SK-N-SH (cell line): ENCODE results near the gene MYH16. TPM values are rescaled to one million over a fixed set of nuclear protein-coding genes. Genes with fewer than 3 reads are reported as not detected.

Experiments
- CTCF ChIA-PET: fragments of 300-600, 350-600 bp; formaldehyde crosslinking; extraction: SDS; loops from one replicate; lab custom pipeline; 2021; lab: Yijun Ruan, JAX
- POLR2A ChIA-PET: fragments of 350-600 bp; sonication (Branson Sonifier 250); formaldehyde crosslinking; extraction: SDS; loops from one replicate; lab custom pipeline; 2020; ENCODE audit warnings: antibody characterized with exemption, inconsistent platforms; lab: Yijun Ruan, JAX
- DNase-seq: peaks from one replicate; pipeline ENCODE4 v3.0.0; 2012
- H2AFZ ChIP-seq: fragments of 200-600 bp; sonication (generic); 2 replicates; pipeline ENCODE4 v1.8.1; 2016; ENCODE audit warnings: antibody characterized with exemption, mild to moderate bottlenecking, low read depth
- H3F3A ChIP-seq: fragments of 200-600 bp; sonication (generic); replicated peaks from 2 replicates; pipeline ENCODE3; 2016; ENCODE audit warnings: antibody characterized with exemption, mild to moderate bottlenecking; ENCODE audit not compliant: insufficient read depth
- H3K27ac ChIP-seq, 2 experiments: fragments of 200-500 bp in 1 of 2; fragments of 200-600 bp in 1 of 2; sonication (Bioruptor generic) in 1 of 2; sonication (generic), shearing (Covaris generic) in 1 of 2; 2 replicates each; pipeline versions ENCODE4 v1.5.1 to v1.6.1; 2014 to 2016; ENCODE audit warnings: low read depth in 2 of 2, inconsistent platforms in 1 of 2, low read length in 1 of 2, mild to moderate bottlenecking in 1 of 2, mixed read lengths in 1 of 2
- H3K27me3 ChIP-seq: fragments of 200-600 bp; sonication (generic), shearing (Covaris generic); 2 replicates; pipeline ENCODE4 v1.6.1; 2016; ENCODE audit warnings: mixed run types; ENCODE audit not compliant: insufficient read depth
- H3K36me3 ChIP-seq, 2 experiments: fragments of 200-500 bp in 1 of 2; fragments of 200-600 bp in 1 of 2; sonication (Bioruptor generic) in 1 of 2; sonication (generic) in 1 of 2; replicated peaks in 1 of 2; 2 replicates each; pipeline versions ENCODE3 to v1.5.1; 2014 to 2016; ENCODE audit warnings: low read length in 1 of 2, mild to moderate bottlenecking in 1 of 2; ENCODE audit not compliant: insufficient read depth in 2 of 2, control insufficient read depth in 1 of 2
- H3K4me1 ChIP-seq, 2 experiments: fragments of 200-500 bp in 1 of 2; fragments of 200-600 bp in 1 of 2; sonication (Bioruptor generic) in 1 of 2; sonication (generic), shearing (Covaris generic) in 1 of 2; 2 replicates each; pipeline versions ENCODE4 v1.5.1 to v1.6.1; 2014 to 2016; ENCODE audit warnings: low read depth in 1 of 2, low read length in 1 of 2, mixed run types in 1 of 2; ENCODE audit not compliant: insufficient read depth in 2 of 2, control insufficient read depth in 1 of 2
- H3K4me2 ChIP-seq: fragments of 200-600 bp; sonication (generic), shearing (Covaris generic); 2 replicates; pipeline ENCODE4 v1.6.1; 2017; ENCODE audit warnings: mixed run types
- H3K4me3 ChIP-seq, 2 experiments: fragments of 200-500 bp in 1 of 2; fragments of 200-600 bp in 1 of 2; sonication (Bioruptor generic) in 1 of 2; sonication (generic), shearing (Covaris generic) in 1 of 2; 2 replicates each; pipeline versions ENCODE4 v1.5.1 to v1.8.1; 2014 to 2016; ENCODE audit warnings: low read depth in 2 of 2, inconsistent platforms in 1 of 2, low read length in 1 of 2, mild to moderate bottlenecking in 1 of 2, mixed read lengths in 1 of 2, moderate library complexity in 1 of 2
- H3K79me2 ChIP-seq: fragments of 200-600 bp; sonication (generic); 2 replicates; pipeline ENCODE4 v1.8.1; 2017; ENCODE audit warnings: mild to moderate bottlenecking; ENCODE audit not compliant: insufficient read depth
- H3K9ac ChIP-seq: fragments of 200-600 bp; sonication (generic); 2 replicates; pipeline ENCODE4 v1.6.1; 2017; ENCODE audit warnings: mixed run types
- H3K9me2 ChIP-seq: fragments of 200-600 bp; sonication (generic); 2 replicates; pipeline ENCODE4 v1.6.1; 2017; ENCODE audit warnings: mixed run types
- H3K9me3 ChIP-seq: fragments of 200-600 bp; sonication (generic); 2 replicates; pipeline ENCODE4 v1.6.1; 2017; ENCODE audit warnings: mixed run types, mild to moderate bottlenecking, moderate library complexity
- H4K20me1 ChIP-seq: fragments of 200-600 bp; sonication (generic); 2 replicates; pipeline ENCODE4 v1.6.1; 2017; ENCODE audit warnings: mild to moderate bottlenecking, mixed run types; ENCODE audit not compliant: insufficient read depth
- EP300 ChIP-seq, 2 experiments: IDR thresholded peaks; 2 replicates each; pipeline versions ENCODE4 v1.4.0 to v1.6.1; 2012; ENCODE audit warnings: borderline replicate concordance in 1 of 2, low read depth in 1 of 2, low read length in 1 of 2
- GABPA ChIP-seq: IDR thresholded peaks from 2 replicates; pipeline ENCODE4 v1.4.0; 2012; ENCODE audit warnings: low read depth, mild to moderate bottlenecking
- IRF3 ChIP-seq: fragments of 150-350 bp; IDR thresholded peaks from 2 replicates; pipeline ENCODE4 v1.6.1; 2016; ENCODE audit warnings: mild to moderate bottlenecking, low read depth, low read length
- MEF2A ChIP-seq: IDR thresholded peaks from 2 replicates; pipeline ENCODE4 v1.4.0; 2012; ENCODE audit warnings: low read depth, borderline replicate concordance
- PBX3 ChIP-seq: IDR thresholded peaks from 2 replicates; pipeline ENCODE4; 2012
- RCOR1 ChIP-seq: fragments of 150-350 bp; IDR thresholded peaks from 2 replicates; pipeline ENCODE4 v1.6.1; 2017; ENCODE audit warnings: antibody characterized with exemption, low read length
- TEAD4 ChIP-seq: IDR thresholded peaks from 2 replicates; pipeline ENCODE4 v1.4.0; 2012; ENCODE audit warnings: mild to moderate bottlenecking, borderline replicate concordance; ENCODE audit not compliant: insufficient read depth
- ZBTB33 ChIP-seq: IDR thresholded peaks from 2 replicates; pipeline ENCODE4 v1.4.0; 2012; ENCODE audit warnings: low read depth, borderline replicate concordance
- WGBS: methylation state at CpG from one replicate; pipeline ENCODE4 v1.1.6; 2017; ENCODE audit warnings: low lambda C conversion rate; 5-methylcytosine and 5-hydroxymethylcytosine counted together
- polyA plus RNA-seq, 3 experiments: library from polyadenylated mRNA; depleted of rRNA; stranded (reverse); fragments of >200 nt; gene quantifications; 2 replicates each; pipeline ENCODE4 v1.2.3, GENCODE V29; 2012

The MYH16 gene
- polyA plus RNA-seq, 1 of the 3 experiments (the other 2 are of a cell fraction) = 0.41 TPM

- Histone ChIP-seq H3K4me3 (no peak overlapping the region), H3K27ac (no peak overlapping the region), H3K9ac (no peak overlapping the region), H4K20me1 (no peaks in the 10 kb centered on the region), H3F3A (no peaks in the 10 kb centered on the region), H3K9me2 (no peaks in the 10 kb centered on the region), H3K36me3 (no peaks in the 10 kb centered on the region), H3K79me2 (no peaks in the 10 kb centered on the region), H3K4me2 (no peak overlapping the region), H3K4me1 (no peaks in the 10 kb centered on the region), H3K9me3 (no peaks in the 10 kb centered on the region), H3K27me3 (no peaks in the 10 kb centered on the region), H2AFZ (no peak overlapping the region)
- no peak for DNase-seq
- 95% methylated on average over 1 of the region's 1 CpG for WGBS
- no peak for TF ChIP-seq MEF2A
- ChIA-PET CTCF (interaction anchor here (0.7 to 1.5 kb wide), 3 partner anchors 12 to 243 kb away, joined by 3 to 5 read pairs (median 4); no protein-coding TSS in a partner anchor), POLR2A (no interaction called here)
Observed at GRCh38 chr7:99293167-99293566, 20.5 kb downstream of the MYH16 start.

- Histone ChIP-seq H3K27ac (no peak overlapping the region), H2AFZ (no peak overlapping the region), H3K27me3 (no peaks in the 10 kb centered on the region), H3F3A (no peaks in the 10 kb centered on the region), H3K9me2 (no peaks in the 10 kb centered on the region), H3K9me3 (no peaks in the 10 kb centered on the region), H3K9ac (no peak overlapping the region), H3K36me3 (no peaks in the 10 kb centered on the region), H3K4me1 (no peaks in the 10 kb centered on the region), H3K4me2 (no peak overlapping the region), H3K4me3 (no peak overlapping the region), H4K20me1 (no peaks in the 10 kb centered on the region), H3K79me2 (no peaks in the 10 kb centered on the region)
- ChIA-PET POLR2A (interaction anchor here (0.5 kb wide), 1 partner anchor 169 kb away, joined by 3 read pairs; no protein-coding TSS in a partner anchor), CTCF (interaction anchor here (0.7 to 1.5 kb wide), 4 partner anchors 12 to 253 kb away, joined by 3 to 6 read pairs (median 4); no protein-coding TSS in a partner anchor)
- WGBS = 60% methylated on average over 4 of the region's 4 CpGs
- no peak for DNase-seq
- TF ChIP-seq EP300 (IDR thresholded peaks at IDR 0.05; ENCODE audit: borderline replicate concordance in 1 of 2, low read depth in 1 of 2, low read length in 1 of 2) (no peak), RCOR1 (no peak), TEAD4 (no peak), ZBTB33 (no peak), GABPA (no peak), PBX3 (no peak), IRF3 (no peak)
Observed at GRCh38 chr7:99293650-99294049, 21.0 kb downstream of the MYH16 start.
